OCI-LY1 (cell line): ENCODE data around the gene C16orf54.
"Not testable (repeated sequence)": the region's sequence is repeated elsewhere in the genome, so short reads cannot be mapped to it uniquely, and the experiment has no call there.

Source experiments
- H2AFZ ChIP-seq: fragments of 200-600 bp; sonication (generic), shearing (Covaris generic); 2 replicates; pipeline ENCODE4 v1.6.0; 2014; ENCODE audit warnings: antibody characterized with exemption, mild to moderate bottlenecking, low read length
- H3F3A ChIP-seq: fragments of 200-600 bp; sonication (generic), shearing (Covaris generic); 2 replicates; pipeline ENCODE4 v1.6.0; 2014; ENCODE audit warnings: mild to moderate bottlenecking, antibody characterized with exemption, low read length, moderate library complexity; ENCODE audit not compliant: insufficient read depth
- H3K27ac ChIP-seq: fragments of 200-600 bp; sonication (generic); 2 replicates; pipeline ENCODE4 v1.5.1; 2014; ENCODE audit warnings: low read length, mixed run types, mild to moderate bottlenecking, low read depth; ENCODE audit not compliant: poor library complexity, severe bottlenecking
- H3K27me3 ChIP-seq: fragments of 200-600 bp; sonication (generic); 2 replicates; pipeline ENCODE4 v1.6.0; 2014; ENCODE audit warnings: antibody characterized with exemption, mild to moderate bottlenecking, low read length, moderate library complexity; ENCODE audit not compliant: insufficient read depth
- H3K36me3 ChIP-seq: fragments of 200-600 bp; sonication (generic); 2 replicates; pipeline ENCODE4 v1.6.1; 2014; ENCODE audit warnings: mild to moderate bottlenecking, antibody characterized with exemption, low read length, moderate library complexity, mixed read lengths; ENCODE audit not compliant: insufficient read depth
- H3K4me1 ChIP-seq: fragments of 200-600 bp; sonication (generic); 2 replicates; pipeline ENCODE4 v1.5.1; 2014; ENCODE audit warnings: mild to moderate bottlenecking, low read length, moderate library complexity; ENCODE audit not compliant: insufficient read depth, severe bottlenecking
- H3K4me2 ChIP-seq: fragments of 200-600 bp; sonication (generic), shearing (Covaris generic); 2 replicates; pipeline ENCODE4 v1.6.1; 2014; ENCODE audit warnings: low read length
- H3K4me3 ChIP-seq: fragments of 200-600 bp; sonication (generic); 2 replicates; pipeline ENCODE4 v1.5.1; 2014; ENCODE audit warnings: low read length, low read depth, mild to moderate bottlenecking, mixed read lengths; ENCODE audit not compliant: poor library complexity, severe bottlenecking
- H3K79me2 ChIP-seq: fragments of 200-600 bp; shearing (Covaris generic); 2 replicates; pipeline ENCODE4 v1.6.1; 2016; ENCODE audit warnings: mixed run types, low read length, mixed read lengths; ENCODE audit not compliant: insufficient read depth
- H3K9ac ChIP-seq: fragments of 200-600 bp; sonication (generic), shearing (Covaris generic); 2 replicates; pipeline ENCODE4 v1.6.1; 2014; ENCODE audit warnings: mild to moderate bottlenecking, low read length, mixed read lengths
- H3K9me2 ChIP-seq: fragments of 200-600 bp; sonication (generic), shearing (Covaris generic); 2 replicates; pipeline ENCODE4 v1.6.1; 2014; ENCODE audit warnings: low read depth, mild to moderate bottlenecking, low read length, mixed read lengths
- H3K9me3 ChIP-seq: fragments of 200-600 bp; shearing (Covaris generic); 2 replicates; pipeline ENCODE4 v1.6.1; 2014; ENCODE audit warnings: low read length, mixed read lengths
- H4K20me1 ChIP-seq: fragments of 200-600 bp; sonication (generic), shearing (Covaris generic); 2 replicates; pipeline ENCODE4 v1.6.0; 2016; ENCODE audit warnings: mild to moderate bottlenecking, low read length; ENCODE audit not compliant: insufficient read depth
- CTCF ChIP-seq: fragments of 200-600 bp; sonication (generic), shearing (Covaris generic); IDR thresholded peaks from 2 replicates; pipeline ENCODE4 v1.5.1; 2017; ENCODE audit warnings: mild to moderate bottlenecking, antibody characterized with exemption, low read length, moderate library complexity, mixed read lengths
- EZH2 ChIP-seq: fragments of 200-600 bp; sonication (generic), shearing (Covaris generic); IDR thresholded peaks from 2 replicates; pipeline ENCODE4 v1.8.0; 2017; ENCODE audit warnings: borderline replicate concordance, mixed run types, mild to moderate bottlenecking, antibody characterized with exemption, low read length, moderate library complexity, mixed read lengths

The C16orf54 gene

GRCh38 chr16:29745853-29746345, at the start of gene C16orf54:
C16orf54 (minus strand) TSS chr16:29745990; CDS start chr16:29744951, 1,039 bp downstream.
- Histone ChIP-seq H3K79me2 (no peaks in the 10 kb centered on the region), H3K4me3 (peak within 1 kb of the TSS; percentile 36), H3K9ac (peak within 1 kb of the TSS; percentile 13; the same call in 1 of the 2 replicates), H3K4me2 (peak within 1 kb of the TSS; percentile 43), H3K27me3 (no peaks in the 10 kb centered on the region; the same call in 1 of the 2 replicates), H4K20me1 (no peaks in the 10 kb centered on the region), H3K9me2 (no peaks in the 10 kb centered on the region), H3K27ac (no peak within 1 kb of the TSS), H2AFZ (no peak within 1 kb of the TSS), H3F3A (no peaks in the 10 kb centered on the region), H3K4me1 (peaks cover 9% of the 10 kb centered on the region), H3K9me3 (no peaks in the 10 kb centered on the region), H3K36me3 (no peaks in the 10 kb centered on the region; the same call in 1 of the 2 replicates)
- TF ChIP-seq CTCF = no peak
- no peak for TF ChIP-seq EZH2

- peaks cover 76% of the 10 kb centered on the region for H3K36me3 ChIP-seq
Measured at GRCh38 chr16:29794231-29794710, 48.5 kb upstream of the C16orf54 start.

GRCh38 chr16:29793153-29793552, 47.4 kb upstream of the C16orf54 start:
- Histone ChIP-seq H3K4me2 (peak overlapping the region; percentile 89; the same call in 1 of the 2 replicates), H3K36me3 (peaks cover 65% of the 10 kb centered on the region), H3K79me2 (peaks cover 51% of the 10 kb centered on the region), H3K4me1 (peaks cover 35% of the 10 kb centered on the region)
- H3K27ac ChIP-seq, H3K9me3 ChIP-seq, H3K9ac ChIP-seq, H3F3A ChIP-seq, H4K20me1 ChIP-seq, H3K9me2 ChIP-seq, H3K27me3 ChIP-seq, H3K4me3 ChIP-seq, H2AFZ ChIP-seq: not testable (repeated sequence)

More at GRCh38 chr16:29794231-29794710, 48.5 kb upstream of the C16orf54 start:
- Histone ChIP-seq H3F3A (no peaks in the 10 kb centered on the region), H3K9me2 (no peaks in the 10 kb centered on the region), H3K27me3 (no peaks in the 10 kb centered on the region), H3K4me1 (peaks cover 35% of the 10 kb centered on the region), H3K9ac (no peak overlapping the region), H4K20me1 (no peaks in the 10 kb centered on the region), H2AFZ (no peak overlapping the region), H3K4me2 (no peak overlapping the region), H3K4me3 (no peak overlapping the region), H3K9me3 (no peaks in the 10 kb centered on the region), H3K79me2 (peaks cover 51% of the 10 kb centered on the region), H3K27ac (no peak overlapping the region)
- TF ChIP-seq EZH2 (no peak), CTCF (no peak)
